Esophagus (tissue), 2 donors: ENCODE measurements around the gene MSANTD1. TPM values are rescaled to one million over a fixed set of nuclear protein-coding genes. Genes with fewer than 3 reads are reported as not detected.

Experiments
- H3K27ac ChIP-seq, 2 donors: one replicate each; pipeline ENCODE4 v1.5.1; 2013; ENCODE audit warnings: low read depth in 2 of 2, mild to moderate bottlenecking in 2 of 2, inconsistent platforms in 1 of 2, low read length in 1 of 2, moderate library complexity in 1 of 2
- H3K27me3 ChIP-seq, 2 donors: one replicate each; pipeline ENCODE4 v1.6.1; 2013; ENCODE audit warnings: low read length in 2 of 2, control low read depth in 1 of 2, mild to moderate bottlenecking in 1 of 2; ENCODE audit not compliant: insufficient read depth in 2 of 2, control insufficient read depth in 1 of 2
- H3K36me3 ChIP-seq, 2 donors: one replicate each; pipeline ENCODE4 v1.6.1; 2013; ENCODE audit warnings: low read length in 1 of 2; ENCODE audit not compliant: control insufficient read depth in 2 of 2, insufficient read depth in 2 of 2
- H3K4me1 ChIP-seq, 2 donors: one replicate each; pipeline ENCODE4 v1.6.1; 2013; ENCODE audit warnings: low read length in 1 of 2; ENCODE audit not compliant: control insufficient read depth in 2 of 2, insufficient read depth in 2 of 2
- H3K4me3 ChIP-seq, 2 donors: one replicate each; pipeline ENCODE4 v1.5.1; 2013; ENCODE audit warnings: low read length in 2 of 2, mild to moderate bottlenecking in 2 of 2, low read depth in 1 of 2, moderate library complexity in 1 of 2
- H3K9me3 ChIP-seq, 2 donors: one replicate each; pipeline ENCODE4 v1.6.1; 2013; ENCODE audit warnings: mild to moderate bottlenecking in 2 of 2, low read depth in 1 of 2, low read length in 1 of 2, moderate library complexity in 1 of 2; ENCODE audit not compliant: control insufficient read depth in 2 of 2, insufficient read depth in 1 of 2
- WGBS, 2 donors: extraction: QIAGEN DNeasy Blood & Tissue Kit; methylation state at CpG; one replicate each; pipeline ENCODE4 v1.1.7; 2013; 5-methylcytosine and 5-hydroxymethylcytosine counted together
- polyA plus RNA-seq, 2 donors: library from polyadenylated mRNA; stranded (reverse); fragments of 200-250 nt; gene quantifications; one replicate each; pipeline ENCODE4 v1.2.3, GENCODE V29; 2013
- donor health status: healthy with polysubstance abuse.
- donor health status: Bipolar disorder and iron deficiency.

Gene MSANTD1
- polyA plus RNA-seq, 2 donors, result 0.16 to 0.61 TPM

DNA sequence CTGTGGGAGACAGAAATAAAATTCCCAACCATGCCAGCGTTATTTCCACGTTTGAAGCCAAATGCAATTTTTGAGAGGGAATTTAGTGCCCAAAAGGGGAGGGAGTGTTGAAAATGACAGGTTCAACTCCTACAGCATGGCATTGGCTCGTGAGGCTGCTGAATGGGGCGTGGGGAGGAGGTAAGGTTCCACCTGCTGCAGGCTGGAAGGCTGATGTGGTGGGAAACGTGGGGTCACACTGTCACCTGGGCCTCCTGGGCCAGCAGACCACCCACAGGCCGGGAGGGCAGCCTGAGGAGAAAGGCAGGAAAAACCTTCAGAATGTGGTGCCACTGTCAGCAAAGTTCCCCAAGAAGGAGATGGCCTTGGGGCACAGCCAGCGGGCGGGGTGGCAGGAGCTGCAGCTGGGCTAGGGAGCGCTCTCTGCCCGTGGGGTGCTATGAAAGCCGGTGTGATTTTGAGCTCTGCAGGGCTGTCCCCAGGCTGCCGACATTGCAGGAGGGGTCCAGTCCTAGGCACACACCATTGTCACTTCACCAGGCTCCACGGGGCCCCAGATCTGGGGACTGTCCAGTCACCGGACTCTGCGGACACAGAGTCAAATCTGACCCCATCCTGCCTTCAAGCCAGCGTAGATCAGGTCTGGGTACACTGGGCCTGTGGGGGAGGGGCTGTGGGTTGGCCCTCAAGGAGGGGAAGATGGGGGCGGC is 19.6 kb downstream of the MSANTD1 start:
- Histone ChIP-seq H3K27me3 (no peaks in the 10 kb centered on the region), H3K4me3 (no peak overlapping the region), H3K9me3 (no peaks in the 10 kb centered on the region), H3K4me1 (no peaks in the 10 kb centered on the region), H3K36me3 (no peaks in the 10 kb centered on the region), H3K27ac (no peak overlapping the region)
- 78 to 80% methylated on average over 17 of the region's 17 CpGs for WGBS, 2 donors

DNA sequence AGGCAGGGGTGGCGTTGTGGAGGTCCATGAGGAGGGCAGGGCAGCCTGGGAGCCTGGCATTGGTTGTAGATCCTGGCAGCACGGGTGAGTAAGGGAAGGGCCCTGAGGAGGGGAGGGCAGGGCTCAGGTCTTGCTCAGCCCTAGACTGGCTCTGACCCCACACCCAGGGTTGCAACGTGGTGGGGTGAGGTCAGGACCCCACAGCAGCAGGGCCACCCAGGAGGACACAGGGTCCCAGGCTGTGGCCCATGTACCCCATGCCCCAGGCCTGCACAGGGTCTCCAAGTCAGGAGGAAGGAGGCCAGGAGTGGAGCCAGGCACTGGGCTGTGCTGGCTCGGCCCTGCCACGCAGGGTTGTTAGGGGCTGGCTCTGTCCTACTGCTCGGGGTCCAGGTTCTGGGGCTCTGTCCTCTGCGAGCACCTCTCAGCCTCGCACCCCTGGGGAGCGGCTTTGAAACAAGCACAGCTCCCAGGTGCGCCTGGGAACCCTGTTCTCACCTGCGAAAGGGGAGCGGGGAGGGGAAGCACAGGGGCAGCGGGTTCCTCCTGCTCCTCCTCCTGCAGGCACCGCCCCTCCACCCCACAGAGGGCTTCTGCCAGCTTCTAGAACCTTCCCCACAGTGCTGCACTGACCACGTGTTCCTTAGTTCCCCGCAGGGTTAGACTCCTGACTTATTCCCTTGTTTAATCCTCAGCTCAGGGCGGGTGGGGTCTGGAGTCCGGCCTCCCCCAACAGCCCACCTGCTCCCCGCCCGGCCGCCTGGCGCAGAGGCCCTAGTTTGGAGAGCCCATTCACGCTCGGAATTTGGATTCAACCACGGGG is 20.4 kb downstream of the MSANTD1 start:
- Histone ChIP-seq H3K27ac (no peak overlapping the region), H3K4me3 (no peak overlapping the region), H3K4me1 (no peaks in the 10 kb centered on the region), H3K9me3 (no peaks in the 10 kb centered on the region), H3K27me3 (no peaks in the 10 kb centered on the region), H3K36me3 (no peaks in the 10 kb centered on the region)
- WGBS, 2 donors, result 80 to 83% methylated on average over 23 to 25 of the region's 25 CpGs

DNA sequence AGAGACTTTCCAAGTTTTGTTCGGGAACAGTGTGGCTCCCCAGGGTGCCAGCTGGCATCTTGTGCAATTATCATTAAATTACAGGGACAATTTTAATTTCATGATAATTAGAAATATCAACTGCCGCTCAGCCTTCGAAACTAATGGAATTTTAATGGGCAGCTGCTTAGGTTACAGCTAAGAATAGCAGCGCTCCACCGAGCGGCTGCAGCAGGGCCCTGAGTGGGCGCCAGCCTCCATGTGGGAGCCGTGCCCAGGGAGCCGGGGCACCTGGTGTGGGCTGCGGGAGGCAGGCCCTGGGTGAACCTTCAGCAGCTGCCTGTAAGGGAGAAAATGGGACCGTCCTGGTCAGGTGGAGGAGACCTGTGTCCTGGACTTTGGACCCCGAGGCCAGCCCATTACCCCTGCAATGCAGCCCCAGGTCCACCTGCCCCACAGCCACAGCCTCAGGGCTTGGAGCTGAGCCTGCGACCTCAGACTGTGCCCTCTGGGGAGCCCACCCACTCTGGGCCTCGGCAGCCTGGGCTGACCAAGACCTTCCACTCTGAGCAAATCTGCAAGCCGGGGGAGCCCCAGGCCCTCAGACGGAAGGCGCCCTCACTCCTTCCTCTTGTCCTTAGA is 21.1 kb downstream of the MSANTD1 start:
- Histone ChIP-seq H3K4me1 (no peaks in the 10 kb centered on the region), H3K4me3 (no peak overlapping the region), H3K27me3 (no peaks in the 10 kb centered on the region), H3K9me3 (no peaks in the 10 kb centered on the region), H3K36me3 (no peaks in the 10 kb centered on the region), H3K27ac (no peak overlapping the region)
- WGBS, 2 donors, result 65 to 68% methylated on average over 16 to 17 of the region's 17 CpGs

DNA sequence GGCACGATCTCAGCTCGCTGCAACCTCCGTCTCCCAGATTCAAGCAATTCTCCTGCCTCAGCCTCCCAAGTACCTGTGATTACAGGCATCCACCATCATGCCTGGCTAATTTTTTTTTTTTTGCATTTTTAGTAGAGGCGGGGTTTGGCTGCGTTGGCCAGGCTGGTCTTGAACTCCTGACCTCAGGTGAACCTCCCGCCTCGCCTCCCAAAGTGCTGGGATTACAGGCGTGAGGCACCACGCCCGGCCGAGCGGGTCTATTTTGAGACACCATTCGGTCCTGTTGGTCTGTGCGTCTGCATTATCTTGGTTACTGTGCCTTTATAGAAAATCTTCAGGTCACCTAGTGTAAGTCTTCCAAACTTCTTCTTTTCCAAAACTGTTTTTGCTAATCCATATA is 22.2 kb downstream of the MSANTD1 start:
- H3K4me1 ChIP-seq, result no peaks in the 10 kb centered on the region
- H3K27ac ChIP-seq, result no peak overlapping the region
- no peaks in the 10 kb centered on the region for H3K36me3 ChIP-seq
- H3K9me3 ChIP-seq, result no peaks in the 10 kb centered on the region
- H3K4me3 ChIP-seq, result no peak overlapping the region
- WGBS, 2 donors, result 85% methylated on average over 14 of the region's 14 CpGs
- H3K27me3 ChIP-seq, result no peaks in the 10 kb centered on the region

DNA sequence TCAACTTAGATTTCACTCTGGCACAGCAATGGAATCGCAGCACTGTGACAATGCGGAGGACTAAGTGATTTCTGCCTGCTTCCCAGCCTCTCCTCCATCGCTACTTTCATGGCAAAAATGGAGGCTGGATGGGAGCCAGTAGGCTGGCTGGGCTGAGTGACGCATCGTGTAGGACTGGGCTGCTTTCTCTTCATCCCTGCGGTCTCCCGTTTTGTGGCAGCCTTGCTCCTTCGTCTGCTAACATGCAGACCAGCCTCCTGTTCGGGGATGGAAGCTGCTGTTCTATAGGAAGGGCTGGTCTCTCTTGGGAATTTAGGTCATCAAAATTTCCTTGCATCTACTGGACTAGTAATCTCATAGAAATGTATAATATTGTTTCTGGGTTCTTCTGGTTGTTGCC is 28.0 kb downstream of the MSANTD1 start:
- 84 to 87% methylated on average over 9 of the region's 9 CpGs for WGBS, 2 donors
- Histone ChIP-seq H3K36me3 (no peaks in the 10 kb centered on the region), H3K4me1 (no peaks in the 10 kb centered on the region), H3K27me3 (no peaks in the 10 kb centered on the region), H3K4me3 (no peak overlapping the region), H3K9me3 (no peaks in the 10 kb centered on the region), H3K27ac (no peak overlapping the region)

DNA sequence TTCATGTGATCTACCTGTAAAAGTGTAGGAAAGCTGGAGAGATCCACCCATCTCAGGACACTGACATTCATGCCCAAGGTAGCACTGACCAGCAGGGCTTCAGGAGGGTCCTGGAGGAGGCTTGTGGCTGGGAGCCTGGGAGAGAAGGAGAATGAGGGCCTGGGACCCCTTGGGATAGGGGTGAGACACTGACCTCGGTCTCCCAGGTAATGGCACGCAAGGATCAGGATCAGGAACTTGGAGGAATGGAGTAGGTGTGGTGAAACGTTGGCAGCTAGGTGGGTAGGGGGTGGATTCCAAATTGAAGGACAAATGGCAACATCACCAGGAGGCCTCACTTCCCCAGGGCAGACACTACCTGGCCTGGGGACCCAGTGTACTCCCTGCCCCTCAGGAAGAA is 31.5 kb downstream of the MSANTD1 start:
- no peaks in the 10 kb centered on the region for H3K4me1 ChIP-seq
- no peaks in the 10 kb centered on the region for H3K36me3 ChIP-seq
- WGBS, 2 donors, result 79 to 86% methylated on average over 3 of the region's 3 CpGs

DNA sequence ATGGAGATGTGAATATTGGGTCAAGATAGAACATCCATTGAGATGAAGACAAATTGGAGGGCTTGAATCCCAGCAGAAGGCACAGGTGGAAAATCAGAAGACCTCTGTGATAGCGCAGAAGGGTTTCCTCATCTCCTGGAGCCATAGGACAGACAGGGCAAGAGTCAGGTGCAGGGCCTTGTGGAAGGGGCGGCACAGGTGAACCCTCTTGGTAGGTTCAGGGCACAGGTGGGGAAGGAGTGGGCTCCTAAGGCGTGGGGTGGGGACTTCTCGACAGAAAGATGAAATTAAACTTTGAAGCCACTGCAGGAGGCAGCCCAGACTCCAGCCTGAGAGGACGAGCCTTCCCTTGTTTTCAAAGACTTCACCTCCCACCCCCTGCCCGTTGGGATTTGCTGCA is 34.5 kb downstream of the MSANTD1 start:
- 83 to 86% methylated on average over 6 of the region's 6 CpGs for WGBS, 2 donors
- H3K4me3 ChIP-seq, result no peak overlapping the region
- peaks cover 6 to 7% of the 10 kb centered on the region in 2 donors for H3K4me1 ChIP-seq
- no peaks in the 10 kb centered on the region for H3K9me3 ChIP-seq
- peaks cover 0 to 3% of the 10 kb centered on the region in 2 donors for H3K27me3 ChIP-seq
- no peaks in the 10 kb centered on the region for H3K36me3 ChIP-seq
- H3K27ac ChIP-seq, result no peak overlapping the region

More for the DNA sequence above, 31.5 kb downstream of the MSANTD1 start:
- no peaks in the 10 kb centered on the region for H3K9me3 ChIP-seq
- no peaks in the 10 kb centered on the region for H3K27me3 ChIP-seq
- H3K27ac ChIP-seq, result no peak overlapping the region
- no peak overlapping the region for H3K4me3 ChIP-seq

DNA sequence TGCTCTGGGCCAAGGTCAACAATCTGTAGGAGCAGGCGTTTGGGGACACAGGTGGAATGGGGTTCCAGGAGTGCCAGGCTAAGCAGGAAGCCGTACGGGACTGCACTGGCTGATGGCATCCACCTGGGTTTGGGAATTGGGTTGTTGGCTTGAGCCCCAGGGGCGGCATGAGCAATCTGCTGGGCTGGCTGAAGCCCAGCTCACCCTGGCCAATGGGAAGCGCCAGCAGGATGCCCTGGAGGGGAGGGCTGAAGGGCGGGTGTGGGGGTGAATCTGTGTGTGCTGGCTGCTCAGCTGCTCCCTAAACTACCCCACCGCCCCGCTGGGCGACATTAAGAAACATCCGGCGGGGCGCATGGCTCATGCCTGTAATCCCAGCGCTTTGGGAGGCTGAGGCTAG is 35.0 kb downstream of the MSANTD1 start:
- H3K27me3 ChIP-seq, result peaks cover 0 to 3% of the 10 kb centered on the region in 2 donors
- H3K9me3 ChIP-seq, result no peaks in the 10 kb centered on the region
- H3K36me3 ChIP-seq, result no peaks in the 10 kb centered on the region
- H3K27ac ChIP-seq, result no peak overlapping the region
- H3K4me3 ChIP-seq, result no peak overlapping the region
- WGBS, 2 donors, result 61 to 70% methylated on average over 12 to 13 of the region's 13 CpGs
- H3K4me1 ChIP-seq, result peaks cover 6 to 7% of the 10 kb centered on the region in 2 donors

DNA sequence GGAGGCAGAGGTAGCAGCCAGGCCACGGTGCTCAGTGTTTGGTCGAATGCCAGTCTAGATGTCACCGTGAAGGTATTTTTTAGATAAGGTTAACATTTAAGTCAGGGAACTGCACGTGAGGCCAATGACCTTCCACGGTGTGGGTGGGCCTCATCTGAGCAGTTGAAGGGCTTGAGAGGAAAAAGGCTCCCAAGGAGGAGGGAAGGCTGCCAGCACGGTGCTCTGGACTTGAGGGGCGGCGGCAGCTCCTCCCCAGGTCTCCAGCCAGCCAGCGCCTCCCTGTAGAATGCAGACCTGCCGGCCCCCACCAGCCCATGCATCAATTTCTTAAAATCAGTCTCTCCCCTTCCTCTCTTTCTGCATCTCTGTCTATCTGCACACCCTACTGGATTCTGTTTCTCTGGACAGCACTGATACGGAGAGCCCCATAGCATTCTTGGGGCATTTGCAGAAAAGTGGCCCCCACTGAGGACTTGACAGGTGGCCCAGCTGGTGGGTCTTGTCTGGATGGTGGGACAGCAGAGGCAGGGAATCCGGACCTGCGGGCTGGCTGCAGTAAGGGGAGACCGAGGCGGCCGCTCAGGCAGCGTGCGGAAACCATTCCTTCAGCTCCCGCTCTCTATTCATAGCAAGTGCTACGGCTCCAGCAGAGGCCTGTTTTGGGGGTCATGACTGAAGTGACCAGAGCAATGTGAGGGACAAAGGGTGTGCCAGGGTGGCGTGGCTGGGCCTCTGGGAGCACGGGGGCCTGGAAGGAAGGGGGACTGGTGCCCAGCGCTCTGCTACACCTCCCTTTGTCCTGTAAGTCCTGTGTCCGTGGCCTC is 36.0 kb downstream of the MSANTD1 start:
- H3K9me3 ChIP-seq, result no peaks in the 10 kb centered on the region
- WGBS, 2 donors, result 87 to 89% methylated on average over 24 of the region's 24 CpGs
- peaks cover 0 to 3% of the 10 kb centered on the region in 2 donors for H3K27me3 ChIP-seq
- no peak overlapping the region for H3K27ac ChIP-seq
- no peak overlapping the region for H3K4me3 ChIP-seq
- no peaks in the 10 kb centered on the region for H3K36me3 ChIP-seq
- H3K4me1 ChIP-seq, result peaks cover 6 to 7% of the 10 kb centered on the region in 2 donors
